Stimulated activated CD4-positive, alpha-beta T cell treated with anti-CD3 and anti-CD28 coated beads, TNF-alpha, amount 100 ng/mL, for 48 hours (primary cell): ENCODE measurements around the gene FAM174C.
A peak's percentile ranks its signal among the peaks of the same experiment; 100 is the strongest.
"Not testable (repeated sequence)": the region's sequence is repeated elsewhere in the genome, so short reads cannot be mapped to it uniquely, and the experiment has no call there.

Experiments
- DNase-seq, 3 donors: peaks; one replicate each; pipeline ENCODE4 v3.0.0-alpha.2; 2020; ENCODE audit warnings: low read depth in 3 of 3

Gene FAM174C

GRCh38 chr19:1318678-1319471, 43.5 kb downstream of the FAM174C start:
- DNase-seq = no peak

DNA sequence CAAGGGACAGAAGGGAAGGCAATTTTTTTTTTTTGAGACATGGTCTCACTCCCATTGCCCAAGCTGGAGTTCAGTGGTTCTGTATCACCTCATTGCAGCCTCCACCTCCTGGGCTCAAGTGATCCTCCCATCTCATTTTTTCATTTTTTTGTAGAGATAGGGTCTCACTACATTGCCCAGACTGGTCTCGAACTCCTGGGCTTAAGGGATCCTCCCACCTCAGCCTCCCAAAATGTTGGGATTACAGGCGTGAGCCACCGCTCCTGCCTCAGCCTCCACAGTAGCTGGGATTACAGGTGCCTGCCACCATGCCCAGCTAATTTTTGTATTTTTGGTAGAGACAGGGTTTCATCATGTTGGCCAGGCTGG, 44.9 kb downstream of the FAM174C start:
- not testable (repeated sequence) for DNase-seq

DNA sequence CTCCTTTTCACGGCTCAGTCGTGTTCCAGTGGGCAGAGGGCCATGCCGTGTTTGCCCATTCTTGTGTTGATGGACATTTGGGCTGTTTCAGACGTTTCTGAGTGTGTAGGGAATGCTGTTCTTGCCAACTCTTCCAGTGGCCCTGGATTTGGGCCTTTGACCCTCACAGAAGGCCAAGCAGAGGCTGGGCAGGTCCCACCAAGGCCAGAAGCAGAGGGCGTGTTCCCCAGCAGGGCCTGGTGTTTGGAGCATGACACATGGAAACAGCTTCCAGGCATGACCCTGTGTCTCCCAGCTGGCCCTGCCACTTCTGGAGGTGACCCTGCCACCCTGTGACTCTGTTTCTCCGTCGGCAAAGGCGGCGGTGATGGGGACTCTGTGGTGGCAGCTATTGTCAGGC, 46.2 kb downstream of the FAM174C start:
- no peak for DNase-seq

DNA sequence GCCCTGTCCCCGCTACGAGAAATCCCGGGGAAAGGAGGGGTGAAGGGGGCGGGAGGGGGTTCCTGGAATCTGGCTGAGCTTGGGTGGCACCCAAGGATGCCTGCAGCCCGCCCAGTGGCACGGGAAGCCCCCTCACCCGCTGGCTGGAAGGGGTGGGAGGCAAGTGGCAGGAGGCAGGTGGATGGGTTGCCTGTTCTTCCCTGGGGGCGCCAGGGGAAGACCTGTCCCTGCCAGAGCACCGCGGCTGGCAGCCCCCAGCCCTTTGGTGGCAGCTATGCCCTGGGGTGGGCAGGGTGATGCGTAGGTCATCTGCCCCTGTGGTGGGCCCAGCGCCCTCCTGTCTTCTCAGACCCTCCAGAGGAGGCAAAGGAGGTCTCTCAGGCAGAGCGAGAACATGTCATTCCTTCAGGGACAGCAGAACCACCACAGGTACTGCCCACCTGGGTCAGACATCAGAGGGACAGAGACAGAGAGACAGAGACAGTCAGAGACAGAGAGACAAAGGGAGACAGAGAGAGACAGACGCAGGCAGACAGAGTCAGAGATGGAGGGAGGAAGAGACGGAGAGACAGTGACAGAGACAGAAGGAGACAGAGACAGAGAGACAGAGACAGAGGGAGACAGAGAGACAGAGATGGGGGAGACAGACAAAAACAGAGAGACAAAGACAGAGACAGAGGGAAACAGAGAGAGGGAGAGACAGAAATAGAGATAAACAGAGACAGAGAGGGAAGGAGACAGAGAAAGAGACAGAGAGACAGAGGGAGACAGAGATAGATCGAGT, 47.1 kb downstream of the FAM174C start:
- DNase-seq = no peak

- no peak for DNase-seq
Observed at GRCh38 chr19:1324249-1324805, 49.0 kb downstream of the FAM174C start.

DNA sequence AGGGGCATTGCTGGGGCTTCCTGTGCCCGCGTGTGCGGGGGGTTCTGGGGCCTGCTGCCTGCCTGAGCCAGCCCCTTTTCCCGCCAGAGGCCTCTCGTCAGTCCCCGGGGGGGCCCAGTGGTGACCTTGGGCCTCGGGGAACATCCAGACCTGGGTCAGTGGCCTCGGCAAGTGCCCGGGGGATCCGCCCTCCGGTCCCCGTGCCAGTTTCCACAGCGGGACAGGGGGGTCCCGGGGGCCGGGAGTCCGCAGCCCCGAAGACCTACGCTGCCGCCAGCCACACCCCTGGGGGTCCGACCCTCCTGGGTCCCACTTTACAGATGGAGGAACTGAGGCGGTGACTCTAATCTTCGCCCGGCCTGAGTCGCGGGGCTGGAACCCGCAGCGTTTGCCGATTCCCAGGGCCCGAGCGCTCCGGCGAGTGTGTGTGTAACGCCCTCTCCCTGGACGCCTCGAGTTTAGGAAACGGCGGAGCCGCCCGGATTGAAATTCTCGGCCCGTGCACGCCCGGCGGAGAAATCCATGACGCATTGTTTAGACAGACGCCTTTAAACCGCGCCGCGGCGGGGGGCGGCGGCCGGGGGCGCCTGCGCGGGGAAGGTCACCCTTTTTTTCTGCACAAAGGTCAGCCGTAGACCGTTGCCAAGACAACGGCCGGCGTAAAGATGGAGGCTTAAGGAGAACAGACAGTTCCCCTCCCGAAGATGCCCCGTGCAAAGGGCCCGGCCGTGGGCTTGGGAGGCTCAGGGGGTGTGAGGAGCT, 49.7 kb downstream of the FAM174C start:
- DNase-seq = peak in 1 of 3 donors; percentile 11

GRCh38 chr19:1325568-1326294, 50.4 kb downstream of the FAM174C start:
- DNase-seq = no peak

DNA sequence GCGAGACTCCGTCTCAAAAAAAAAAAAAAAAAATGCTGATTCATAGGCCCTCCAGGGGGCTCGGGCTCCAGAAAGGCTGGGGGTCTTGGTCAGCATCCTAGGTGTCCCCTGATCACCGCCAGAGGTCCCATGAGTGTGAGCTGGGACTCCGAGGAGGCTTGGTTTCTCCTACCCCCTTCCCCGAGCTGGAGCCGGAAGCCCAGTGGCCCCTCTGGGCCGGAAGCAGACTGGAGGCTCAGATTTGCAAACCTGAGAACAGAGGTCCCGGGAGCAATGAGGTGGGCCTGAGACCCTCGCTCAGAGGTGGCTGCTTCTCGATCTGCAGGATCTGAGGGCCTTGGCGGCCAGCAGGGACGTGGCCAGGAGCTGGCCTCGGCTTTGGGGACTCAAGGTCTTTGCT, 51.8 kb downstream of the FAM174C start:
- DNase-seq = no peak
